ENCODE results near the gene NSFL1C. TPM values are rescaled to one million over a fixed set of nuclear protein-coding genes. Genes with fewer than 3 reads are reported as not detected.
"Not testable (repeated sequence)": the region's sequence is repeated elsewhere in the genome, so short reads cannot be mapped to it uniquely, and the experiment has no call there.

Gene NSFL1C
- total RNA-seq (2014; rRNA removed; shearing (Covaris generic)), result 66.3 and 81.6 TPM in 2 replicates

DNA sequence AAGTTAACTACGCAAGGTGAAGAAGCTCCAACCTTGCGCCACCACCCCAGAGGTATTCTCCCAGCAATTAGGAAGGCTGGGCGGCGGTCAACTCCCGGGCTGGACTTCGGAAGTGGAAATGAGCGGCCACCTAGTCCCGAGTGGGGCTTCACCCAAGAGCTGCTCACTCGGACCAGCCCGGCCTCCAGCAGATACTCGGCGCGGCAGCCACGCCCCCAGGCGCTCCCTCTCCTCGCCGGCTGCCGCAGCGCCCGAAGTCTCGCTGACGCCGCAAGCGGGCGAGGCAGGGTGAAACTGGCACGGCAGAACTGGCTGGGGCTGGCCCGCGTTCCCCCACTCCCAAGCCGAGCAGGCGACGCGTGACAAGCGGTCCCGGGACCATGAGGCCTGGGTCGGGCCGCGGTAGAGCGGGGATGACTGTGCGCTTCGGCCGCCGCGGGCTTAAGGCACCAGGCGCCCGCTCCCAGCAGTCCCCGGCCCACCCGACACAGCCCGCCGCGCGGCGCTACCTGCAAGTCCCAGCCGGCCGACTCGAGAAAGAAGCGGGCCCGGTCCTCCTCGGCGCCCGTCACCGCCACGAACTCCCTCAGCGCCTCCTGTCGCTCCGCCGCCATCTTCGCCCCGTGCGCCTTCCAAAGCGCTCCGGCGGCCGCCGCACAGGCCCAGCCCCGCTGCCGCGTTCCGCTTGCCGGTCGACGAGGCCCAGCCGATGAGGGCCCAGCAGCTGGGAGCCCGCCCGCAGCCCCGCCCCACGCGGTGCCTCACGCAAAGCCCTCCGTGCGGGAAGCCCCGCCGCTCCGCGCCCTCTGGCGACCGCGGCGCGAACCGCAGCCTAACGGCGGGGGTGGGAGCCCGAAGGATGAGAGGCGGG lies at the start of gene NSFL1C:
TSS of gene NSFL1C (minus strand) at position 639 of the 871 bp plus-strand sequence. CDS start at position 614, 25 bp downstream.
- peak; percentile 79 for DNase-seq (ENCODE audit: low spot score)

DNA sequence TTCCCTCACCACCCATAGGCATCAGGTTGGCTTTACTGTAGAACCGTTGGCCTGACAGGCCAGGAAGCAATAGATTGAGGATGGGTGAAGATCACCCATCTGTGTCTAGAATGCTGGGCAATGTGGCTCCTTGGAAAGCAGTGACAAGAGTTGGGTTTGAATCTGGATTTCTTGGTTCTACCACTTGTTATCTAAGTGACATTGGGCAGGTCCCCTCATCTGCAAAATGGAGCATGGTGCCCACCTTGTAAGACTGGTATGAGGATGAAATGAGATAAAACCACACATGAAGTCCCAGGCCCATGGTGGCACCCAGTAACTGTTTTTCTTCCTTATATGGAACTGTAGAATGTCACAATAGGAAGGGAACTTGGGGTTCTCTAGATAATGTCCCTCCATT lies 47.2 kb upstream of the NSFL1C start:
- no peak for DNase-seq (ENCODE audit: low spot score)

DNA sequence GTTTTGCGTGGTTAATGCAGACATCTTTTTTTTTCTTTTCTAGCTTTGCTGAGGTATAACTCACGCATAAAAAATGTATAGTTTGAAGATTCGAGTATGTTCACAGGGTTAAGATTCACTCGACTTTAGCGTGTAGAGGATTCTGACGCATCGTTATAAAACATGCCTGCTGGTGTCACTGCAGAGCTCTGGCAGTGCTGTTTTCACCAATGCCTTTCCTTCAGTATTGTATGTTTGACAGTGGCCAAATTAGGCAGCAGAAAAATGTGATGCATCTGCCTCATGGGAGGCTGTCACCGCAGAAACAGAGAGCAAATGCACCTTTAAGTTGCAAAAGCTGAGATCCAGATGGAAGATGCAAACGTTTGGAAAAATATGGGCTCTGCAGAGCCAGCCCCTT lies 42.6 kb upstream of the NSFL1C start:
- DNase-seq (ENCODE audit: low spot score), result peak; percentile 44

DNA sequence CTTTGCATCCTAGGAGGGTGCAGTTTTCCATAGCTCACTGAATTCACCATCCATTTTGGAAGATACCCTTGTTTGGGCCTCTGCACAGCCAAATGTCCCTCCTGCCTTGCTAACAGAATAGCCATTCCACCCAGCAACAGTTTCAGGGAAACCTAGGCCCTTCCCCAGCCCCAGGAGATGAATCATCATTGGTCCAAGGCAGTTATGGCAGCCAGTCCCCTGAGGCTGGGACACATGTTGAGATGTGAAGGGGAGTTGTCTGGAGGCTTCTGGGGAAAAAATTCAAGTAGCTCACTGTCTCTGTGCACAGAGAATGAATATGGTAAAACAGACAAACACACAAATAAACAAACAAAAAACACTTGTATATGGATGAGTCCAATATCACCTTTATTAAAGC lies 41.9 kb upstream of the NSFL1C start:
- DNase-seq (ENCODE audit: low spot score), result no peak

DNA sequence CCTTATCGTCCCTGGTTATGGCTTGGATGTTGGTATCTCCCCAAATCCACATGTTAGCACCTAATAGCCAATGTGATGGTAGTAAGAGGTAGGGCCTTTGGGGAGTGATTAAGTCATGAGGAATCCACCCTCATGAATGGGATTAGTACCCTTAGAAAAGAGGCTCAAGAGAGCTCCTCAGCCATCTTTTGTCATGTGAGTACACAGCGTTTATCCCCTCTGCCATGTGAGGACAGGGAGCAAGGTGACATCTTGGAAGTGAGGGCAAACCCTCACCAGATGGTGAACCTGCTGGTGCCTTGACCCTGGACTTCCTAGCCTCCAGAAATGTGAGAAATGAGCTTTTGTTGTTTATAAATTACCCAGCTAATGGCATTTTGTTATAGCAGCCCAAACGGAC lies 40.6 kb upstream of the NSFL1C start:
- no peak for DNase-seq (ENCODE audit: low spot score)

DNA sequence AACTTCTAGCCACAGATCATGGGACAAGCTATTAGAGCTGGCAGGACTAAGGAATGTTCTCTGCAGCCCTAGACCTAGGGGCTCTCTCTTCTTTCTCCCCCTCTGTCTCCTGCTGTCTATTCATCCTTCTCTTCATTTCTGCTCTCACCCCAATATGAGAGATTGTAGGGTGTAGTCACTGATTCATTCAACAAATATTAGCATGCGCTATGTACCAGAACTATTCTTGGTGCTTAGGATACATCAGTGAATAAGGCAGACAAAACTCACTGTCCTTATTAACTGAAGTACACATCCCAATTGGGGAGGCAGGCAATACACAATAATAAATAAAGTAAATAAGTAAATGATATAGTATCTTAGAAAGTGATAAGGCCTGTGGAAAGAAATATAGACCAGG lies 39.2 kb upstream of the NSFL1C start:
- DNase-seq (ENCODE audit: low spot score), result no peak

DNA sequence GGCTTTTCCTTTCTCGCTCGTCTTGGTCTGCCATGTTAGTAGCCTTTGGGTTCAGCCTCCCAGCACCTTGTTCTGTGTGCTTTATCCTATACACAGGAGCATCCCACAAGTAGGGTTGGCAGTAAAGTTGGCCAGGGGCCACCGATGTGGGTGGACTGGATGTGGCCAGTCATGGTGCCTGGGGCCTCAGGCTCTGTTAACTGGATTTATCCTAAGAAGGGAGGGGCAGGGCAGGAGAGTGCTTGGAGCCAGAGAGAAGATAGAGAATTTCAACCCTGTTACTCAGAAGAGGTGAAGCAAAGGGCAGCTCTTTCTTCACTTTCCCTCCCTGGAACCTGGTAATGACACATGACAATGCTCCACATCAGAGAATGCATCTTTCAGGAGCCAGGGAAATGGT lies 38.7 kb upstream of the NSFL1C start:
- DNase-seq (ENCODE audit: low spot score), result peak; percentile 27

DNA sequence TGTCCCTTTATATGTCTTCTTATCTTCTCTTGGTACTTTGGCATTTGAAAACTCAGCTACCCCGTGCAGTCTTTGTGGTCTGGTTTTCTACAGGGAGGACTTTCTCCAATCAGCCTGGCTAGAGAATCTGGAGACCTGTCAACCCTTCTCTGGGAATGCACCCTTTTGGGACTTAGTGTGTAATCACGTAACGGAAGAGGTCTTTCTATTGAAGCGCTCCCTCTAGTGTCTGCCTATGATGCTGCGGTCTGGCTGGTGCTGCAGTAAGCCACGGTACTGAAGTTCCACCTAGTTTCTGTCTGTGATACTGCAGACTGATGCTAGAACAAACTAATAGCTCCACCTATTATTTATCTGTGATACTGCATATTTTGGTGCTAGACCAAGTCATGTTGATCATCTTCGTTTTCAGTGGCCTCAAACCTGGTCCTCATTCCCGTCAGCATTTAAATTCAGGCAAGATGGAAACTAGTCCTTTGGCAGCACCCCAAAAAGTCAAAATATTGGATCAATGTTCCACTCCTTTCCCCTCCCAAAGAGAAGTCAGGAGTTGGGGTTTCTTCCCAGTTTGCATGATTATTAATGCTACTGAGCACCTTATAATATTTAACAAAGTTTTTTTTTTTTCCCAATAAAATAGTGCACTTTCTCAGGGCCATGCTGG lies 37.0 kb upstream of the NSFL1C start:
- DNase-seq (ENCODE audit: low spot score), result peak; percentile 96

DNA sequence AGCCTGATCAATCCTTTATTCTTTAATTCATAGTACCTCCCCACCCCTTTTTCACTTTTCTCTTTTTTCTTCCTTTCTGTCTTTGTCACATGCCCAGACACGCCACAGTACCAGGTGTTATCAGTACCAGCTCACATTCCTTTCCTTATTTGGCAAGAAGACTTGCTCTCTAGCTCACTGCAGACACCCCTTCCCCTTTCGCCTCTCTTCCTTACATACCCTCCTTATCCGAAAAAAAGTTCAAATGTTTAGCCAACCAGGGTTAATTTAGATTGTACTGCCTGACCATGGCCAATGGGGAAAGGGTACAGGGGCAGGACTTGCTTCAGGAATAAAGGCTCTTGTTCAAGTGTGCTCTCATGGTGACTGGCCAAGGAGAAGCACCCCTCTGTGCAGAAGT lies 33.8 kb upstream of the NSFL1C start:
- DNase-seq (ENCODE audit: low spot score), result no peak

DNA sequence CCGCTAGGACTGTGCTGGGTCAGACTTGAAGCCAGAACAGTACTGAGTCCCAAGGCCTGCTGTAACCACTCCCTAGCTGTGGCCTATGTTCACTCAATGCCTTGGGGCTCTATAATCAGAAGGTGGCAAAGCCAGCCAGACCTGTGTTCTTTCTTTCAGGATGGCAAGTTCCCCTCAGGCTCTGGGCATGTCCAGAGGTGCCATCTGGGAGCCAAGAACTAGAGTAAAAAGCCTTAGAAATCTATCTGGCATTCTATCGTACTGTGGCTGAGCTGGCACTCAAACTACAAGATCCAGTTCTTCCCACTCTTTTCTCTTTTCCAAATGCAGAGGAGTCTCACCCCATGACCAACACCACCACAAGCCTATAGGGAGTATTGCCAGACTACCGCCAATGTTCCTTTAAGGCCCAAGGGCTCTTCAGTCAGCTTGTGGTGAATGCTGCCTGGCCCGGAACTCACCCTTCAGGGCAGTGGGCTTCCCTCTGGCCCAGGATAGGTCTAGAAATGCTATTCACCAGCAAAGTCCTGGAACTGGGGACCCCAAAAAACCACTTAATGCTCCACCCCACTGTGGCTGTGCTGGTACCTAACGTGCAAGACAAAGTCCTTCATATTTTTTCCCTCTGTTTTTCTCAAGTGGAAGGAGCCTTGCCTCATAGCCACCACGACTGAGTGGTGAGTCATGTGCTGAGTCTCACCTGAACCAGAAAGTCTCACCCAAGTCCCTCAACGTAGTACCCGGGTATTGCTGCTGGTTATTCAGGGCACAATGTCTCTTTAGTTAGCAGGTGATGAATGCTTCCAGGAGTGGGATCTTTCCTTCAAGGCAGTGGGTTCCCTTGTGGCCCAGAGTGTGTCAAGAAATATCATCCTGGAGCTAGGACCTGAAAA lies 33.1 kb upstream of the NSFL1C start:
- DNase-seq (ENCODE audit: low spot score), result no peak

DNA sequence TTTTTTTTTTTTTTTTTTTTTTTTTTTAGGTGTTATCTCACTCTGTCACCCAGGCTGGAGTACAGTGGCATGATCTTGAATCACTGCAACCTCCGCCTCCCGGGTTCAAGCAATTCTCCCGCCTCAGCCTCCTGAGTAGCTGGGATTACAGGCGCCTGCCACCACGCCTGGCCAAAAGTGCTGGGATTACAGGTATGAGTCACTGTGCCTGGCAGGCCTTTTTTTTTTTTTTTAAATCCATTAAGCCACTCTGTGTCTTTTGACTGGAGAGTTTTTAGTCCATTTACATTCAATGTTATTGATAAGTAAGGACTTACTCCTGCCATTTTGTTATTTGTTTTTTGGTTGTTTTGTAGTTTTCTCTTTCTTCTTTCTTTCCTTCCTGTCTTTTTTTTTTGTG lies 30.7 kb upstream of the NSFL1C start:
- DNase-seq (ENCODE audit: low spot score), result not testable (repeated sequence)

DNA sequence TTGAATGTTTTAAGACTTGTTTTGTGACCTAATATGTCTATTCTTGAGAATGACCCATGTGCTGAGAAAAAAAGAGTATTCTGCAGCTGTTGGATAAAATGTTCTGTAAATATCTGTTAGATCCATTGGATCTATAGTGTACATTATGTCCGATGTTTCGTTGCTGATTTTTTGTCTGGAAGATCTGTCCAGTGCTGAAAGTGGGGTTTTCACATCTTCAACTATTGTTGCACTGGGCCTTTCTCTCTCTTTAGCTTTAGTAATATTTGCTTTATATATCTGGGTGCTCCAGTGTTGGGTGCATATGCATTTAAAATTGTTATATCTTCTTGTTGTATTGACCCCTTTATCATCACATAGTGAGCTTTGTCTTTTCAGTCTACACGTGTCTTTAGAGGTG lies 30.3 kb upstream of the NSFL1C start:
- no peak for DNase-seq (ENCODE audit: low spot score)

DNA sequence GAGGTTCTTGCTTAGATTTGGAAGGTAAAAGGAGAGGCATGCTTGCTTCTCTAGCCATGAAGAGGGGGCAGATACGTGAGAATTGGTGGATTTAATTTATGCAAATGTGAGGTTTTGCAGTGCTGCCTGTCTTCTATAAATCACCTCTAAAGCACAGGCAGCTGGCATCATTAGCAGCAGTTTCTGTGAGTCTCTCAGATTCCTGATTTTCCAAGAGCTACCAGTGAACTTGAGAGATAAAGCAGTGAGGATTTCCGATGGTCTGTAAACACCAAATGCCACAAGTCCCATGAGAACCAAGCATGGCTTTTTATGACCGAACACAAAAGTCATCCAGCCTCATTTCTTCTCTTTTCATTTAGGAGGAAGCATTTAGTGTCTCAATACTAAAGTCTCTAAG lies 27.8 kb upstream of the NSFL1C start:
- no peak for DNase-seq (ENCODE audit: low spot score)

DNA sequence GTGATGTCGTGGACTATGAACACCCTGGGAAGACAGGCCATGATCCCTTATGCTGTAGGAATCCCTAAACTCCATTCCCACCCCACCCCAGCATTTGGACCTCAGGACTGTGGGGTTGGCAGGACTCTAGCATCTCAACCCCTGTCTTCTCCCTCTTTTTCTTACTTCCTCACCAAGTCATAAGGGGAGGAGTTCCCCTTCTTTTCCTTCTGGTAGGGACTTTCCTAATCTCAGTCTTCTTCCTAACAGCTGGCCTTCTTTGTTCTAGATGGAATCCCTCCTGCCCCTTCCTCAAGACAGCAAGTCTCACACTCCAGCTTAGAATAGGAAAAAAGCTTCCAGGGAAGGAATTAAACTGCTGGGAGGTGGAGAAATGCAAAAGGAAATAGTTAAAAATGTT lies 26.9 kb upstream of the NSFL1C start:
- no peak for DNase-seq (ENCODE audit: low spot score)

DNA sequence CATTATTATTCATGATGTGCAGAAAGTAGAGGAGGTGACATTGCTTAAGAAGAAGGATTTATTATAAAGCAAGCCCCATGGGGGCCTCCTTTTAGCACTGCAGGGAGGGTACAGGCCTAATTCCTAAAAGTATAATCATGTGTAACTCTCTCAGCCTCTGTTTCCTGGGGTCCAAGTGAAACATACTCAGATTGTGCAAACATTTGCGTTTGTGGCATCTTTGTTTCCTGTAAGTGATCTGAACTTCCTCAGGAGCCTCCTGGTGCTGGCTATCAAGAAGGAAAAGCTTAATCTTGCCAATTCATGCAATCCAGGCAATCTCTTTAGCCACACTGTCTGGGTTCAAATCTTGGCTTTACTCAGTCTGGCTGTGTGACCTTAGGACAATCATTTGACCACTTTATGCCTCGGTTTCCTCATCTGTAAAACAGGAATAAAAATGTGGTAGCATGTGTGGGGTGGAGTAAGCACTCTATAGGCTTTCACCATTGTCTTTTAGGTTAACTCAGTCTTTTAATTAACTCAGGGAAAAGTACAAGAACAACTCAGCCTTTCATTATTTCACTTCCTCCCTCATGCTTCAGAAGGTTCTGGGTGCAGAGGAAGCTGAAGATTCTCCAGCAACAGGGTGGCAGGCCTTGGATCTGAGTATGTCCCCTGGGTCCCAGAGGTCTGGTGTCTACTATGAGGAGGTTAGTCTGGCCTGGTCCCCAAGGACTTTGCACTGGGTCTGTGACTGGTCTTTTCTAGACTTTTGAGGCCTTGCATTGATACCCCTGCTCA lies 25.4 kb upstream of the NSFL1C start:
- DNase-seq (ENCODE audit: low spot score), result no peak

DNA sequence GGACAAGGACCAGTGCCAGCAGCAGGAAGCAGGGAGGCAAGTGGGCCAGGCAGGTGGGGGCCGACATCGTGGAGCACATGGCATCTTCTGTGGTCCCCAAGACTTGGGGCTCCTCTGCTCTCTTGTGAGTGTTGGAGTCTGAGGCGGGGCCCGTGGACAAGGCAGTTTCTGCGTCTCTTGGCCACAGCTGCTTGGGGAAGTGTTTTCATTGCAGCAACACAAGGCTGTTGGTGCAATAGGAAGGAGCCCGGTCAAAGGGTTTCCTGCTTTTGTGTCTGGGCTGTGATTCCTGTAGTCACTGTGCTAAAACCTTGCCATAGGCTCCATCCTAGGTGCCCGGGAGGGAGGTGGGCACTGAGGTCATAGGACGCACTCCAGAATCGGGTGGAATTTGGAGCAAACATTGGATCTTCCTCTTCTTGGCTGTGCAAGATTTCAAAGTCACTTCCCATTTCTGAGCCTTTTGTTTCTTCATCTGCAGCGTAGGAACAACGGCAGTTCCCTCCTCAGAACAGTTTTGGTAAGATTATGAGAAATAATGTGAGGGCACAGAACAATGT lies 24.7 kb upstream of the NSFL1C start, which contains the start of gene SIRPB2:
TSS of gene SIRPB2 (minus strand) at position 140 of the 560 bp plus-strand sequence. CDS start at position 79, 61 bp downstream.
- no peak for DNase-seq (ENCODE audit: low spot score)

DNA sequence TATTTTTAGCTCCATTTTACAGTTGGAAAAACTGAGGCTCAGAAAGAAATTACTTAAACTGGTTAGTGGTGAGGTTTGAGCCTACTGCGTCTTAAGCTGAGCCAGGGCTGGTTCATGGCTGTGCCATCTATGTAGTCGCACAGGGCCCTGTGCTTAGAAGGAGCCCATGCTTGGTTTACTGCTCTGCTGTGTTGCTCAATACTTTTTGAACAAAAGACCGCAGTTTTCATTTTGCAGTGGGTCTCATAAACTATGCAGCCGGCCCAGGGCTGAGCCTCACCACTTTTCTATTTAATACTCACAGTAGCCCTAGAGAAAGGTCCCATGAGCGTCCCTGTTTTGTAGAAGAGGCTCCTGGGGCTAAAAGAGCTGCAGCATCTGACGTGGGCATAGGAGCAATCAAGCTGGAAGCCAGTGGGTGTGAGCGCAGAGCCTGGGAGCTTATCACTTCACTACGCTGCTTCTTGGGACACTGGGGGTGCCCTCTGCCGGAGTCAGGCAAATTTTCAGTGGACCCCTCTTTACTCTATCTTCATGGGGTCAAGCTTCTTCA lies 24.1 kb upstream of the NSFL1C start:
- no peak for DNase-seq (ENCODE audit: low spot score)

DNA sequence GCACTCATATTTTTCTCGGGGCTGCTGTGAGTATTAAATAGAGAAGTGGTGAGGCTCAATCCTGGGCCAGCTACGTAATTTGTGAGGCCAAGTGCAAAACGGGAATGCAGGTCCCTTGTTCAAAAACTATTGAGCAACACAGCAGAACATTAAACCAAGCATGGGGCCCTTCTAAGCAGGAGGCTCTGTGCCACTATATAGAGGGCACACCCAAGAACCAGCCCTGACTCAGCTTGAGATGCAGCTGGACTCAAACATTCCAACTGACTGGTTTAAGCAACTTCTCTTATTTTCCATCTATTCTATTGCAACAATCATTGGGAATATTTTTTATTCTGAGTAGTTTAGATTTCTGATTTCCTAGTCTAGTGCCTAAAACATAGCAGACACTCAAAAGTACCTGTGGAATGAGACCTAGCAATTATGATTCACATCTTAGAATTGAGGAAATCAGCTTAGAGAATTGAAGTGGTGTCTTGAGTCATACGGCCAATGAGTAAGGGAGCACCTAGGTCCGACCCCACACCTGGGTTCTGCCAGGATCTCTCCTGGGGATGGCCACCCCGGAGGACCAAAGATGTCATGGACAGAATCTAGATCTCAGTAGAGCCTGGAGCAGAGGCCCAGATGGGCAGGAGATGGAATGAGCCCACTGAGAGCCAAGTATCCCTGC lies 23.3 kb upstream of the NSFL1C start:
- DNase-seq (ENCODE audit: low spot score), result no peak

DNA sequence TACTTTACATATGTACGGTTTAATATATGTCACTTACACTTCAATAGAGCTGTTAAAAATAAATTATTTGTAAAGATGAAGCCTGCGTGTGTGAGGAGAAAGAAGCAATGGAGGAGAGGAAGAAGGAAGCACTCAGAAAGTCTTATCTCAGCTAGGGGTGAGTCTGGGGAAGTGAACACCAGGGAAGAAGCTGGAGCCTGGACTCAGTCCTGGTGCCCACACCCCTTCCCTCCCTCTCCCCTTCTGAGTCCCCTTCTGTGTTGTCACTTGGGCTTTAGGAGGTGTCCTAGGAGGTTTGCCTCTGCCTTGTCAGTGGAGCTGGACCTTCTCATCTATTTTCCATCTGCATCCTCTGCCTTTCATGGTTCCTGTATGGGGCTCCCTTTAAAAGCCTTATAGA lies 22.7 kb upstream of the NSFL1C start:
- no peak for DNase-seq (ENCODE audit: low spot score)

DNA sequence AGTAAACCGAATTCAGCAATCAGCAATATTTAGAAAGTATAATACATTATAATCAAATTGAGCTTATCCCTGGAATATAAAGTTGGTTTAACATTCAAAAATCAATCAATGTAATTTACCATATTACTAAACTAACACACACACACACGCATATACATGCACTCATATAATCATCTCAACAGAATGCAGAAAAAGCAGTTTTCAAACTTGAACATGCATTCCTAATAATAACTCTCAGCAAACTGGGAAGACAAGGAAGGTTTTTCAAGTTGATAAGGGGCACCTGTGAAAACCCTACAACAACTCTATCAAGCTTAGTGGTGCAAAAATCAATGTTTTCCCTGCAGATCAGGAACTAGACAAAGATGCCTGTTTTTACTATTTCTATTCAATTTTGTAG lies 19.9 kb upstream of the NSFL1C start:
- DNase-seq (ENCODE audit: low spot score), result no peak
